ENCODE results near the gene CYSTM1. TPM values are rescaled to one million over a fixed set of nuclear protein-coding genes. Genes with fewer than 3 reads are reported as not detected.
A peak's percentile ranks its signal among the peaks of the same experiment; 100 is the strongest.

CYSTM1 gene
- total and polyA plus RNA-seq, 4 experiments from 2014 or later, result 5.0 to 21.1 (median 9.5) TPM

- intact Hi-C loops (cut with micrococcal nuclease), result no loop called here
- POLR2A ChIA-PET (ENCODE audit: partially characterized antibody), result interaction anchor here (1.0 kb wide), 1 partner anchor 15 kb away, joined by 4 read pairs; no protein-coding TSS in a partner anchor
- no peak for DNase-seq
- Histone ChIP-seq H3K9me3 (ENCODE audit: control insufficient read depth in 1 of 2, low read length in 2 of 2) (no peaks in the 10 kb centered on the region), H3K27me3 (ENCODE audit: insufficient read depth, low read length) (no peaks in the 10 kb centered on the region), H3K27ac (ENCODE audit: low read depth, low read length) (no peak overlapping the region), H3K4me3 (ENCODE audit: low read length in 2 of 2) (no peak overlapping the region), H3K36me3 (ENCODE audit: insufficient read depth, low read length) (no peaks in the 10 kb centered on the region), H3K4me1 (ENCODE audit: insufficient read depth, low read length) (peaks cover 35% of the 10 kb centered on the region)
- Mint-ChIP-seq H3K9me3 (no peaks in the 10 kb centered on the region), H3K27me3 (no peaks in the 10 kb centered on the region), H3K4me1 (peaks cover 26 to 45% (median 33%) of the 10 kb centered on the region in 4 donors), H3K36me3 (peaks cover 3 to 7% of the 10 kb centered on the region in 2 donors), H3K4me3 (peak overlapping the region; percentile 8 to 57 (median 48)), H3K27ac (peak overlapping the region in 6 of 7 donors; percentile 56 to 92 (median 76))
- CTCF ChIA-PET (ENCODE audit: partially characterized antibody), result interaction anchor here (0.7 to 1.5 kb wide), 2 partner anchors 21 to 23 kb away, joined by 3 to 5 read pairs; no protein-coding TSS in a partner anchor
Observed at GRCh38 chr5:140267559-140268018, 92.6 kb downstream of the CYSTM1 start.

DNA sequence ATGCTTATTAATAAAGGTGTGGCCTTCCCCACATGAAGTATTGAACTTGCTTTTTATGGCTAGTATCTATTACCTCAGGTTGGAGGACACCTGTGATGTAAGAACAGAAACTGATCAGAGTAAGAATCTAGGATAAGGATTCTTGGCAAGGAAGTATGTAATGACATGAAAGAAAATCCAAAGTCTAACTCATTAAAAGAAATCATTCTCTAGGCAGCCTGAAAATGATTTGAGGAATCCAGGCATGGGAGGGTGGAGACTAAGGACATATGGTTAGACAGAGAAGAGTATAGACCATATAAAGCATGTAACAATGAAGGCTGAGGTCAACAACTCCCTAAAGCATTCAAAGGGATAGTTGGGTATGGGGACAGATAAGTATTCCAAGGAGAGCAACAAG, 95.0 kb downstream of the CYSTM1 start:
- intact Hi-C loops (cut with micrococcal nuclease), result no loop called here
- Mint-ChIP-seq H3K4me3 (no peak overlapping the region), H3K4me1 (peaks cover 24 to 41% (median 31%) of the 10 kb centered on the region in 4 donors), H3K27me3 (no peaks in the 10 kb centered on the region), H3K9me3 (no peaks in the 10 kb centered on the region), H3K27ac (no peak overlapping the region), H3K36me3 (peaks cover 9 to 11% of the 10 kb centered on the region in 2 donors)
- no peaks in the 10 kb centered on the region for H3K9me3 ChIP-seq (ENCODE audit: control insufficient read depth in 1 of 2, low read length in 2 of 2)
- no peaks in the 10 kb centered on the region for H3K27me3 ChIP-seq (ENCODE audit: insufficient read depth, low read length)
- no peak for DNase-seq
- no peak overlapping the region for H3K27ac ChIP-seq (ENCODE audit: low read depth, low read length)
- H3K36me3 ChIP-seq (ENCODE audit: insufficient read depth, low read length), result no peaks in the 10 kb centered on the region
- H3K4me3 ChIP-seq (ENCODE audit: low read length in 2 of 2), result no peak overlapping the region
- CTCF ChIA-PET (ENCODE audit: partially characterized antibody), result no interaction called here
- POLR2A ChIA-PET (ENCODE audit: partially characterized antibody), result no interaction called here
- peaks cover 30% of the 10 kb centered on the region for H3K4me1 ChIP-seq (ENCODE audit: insufficient read depth, low read length)

DNA sequence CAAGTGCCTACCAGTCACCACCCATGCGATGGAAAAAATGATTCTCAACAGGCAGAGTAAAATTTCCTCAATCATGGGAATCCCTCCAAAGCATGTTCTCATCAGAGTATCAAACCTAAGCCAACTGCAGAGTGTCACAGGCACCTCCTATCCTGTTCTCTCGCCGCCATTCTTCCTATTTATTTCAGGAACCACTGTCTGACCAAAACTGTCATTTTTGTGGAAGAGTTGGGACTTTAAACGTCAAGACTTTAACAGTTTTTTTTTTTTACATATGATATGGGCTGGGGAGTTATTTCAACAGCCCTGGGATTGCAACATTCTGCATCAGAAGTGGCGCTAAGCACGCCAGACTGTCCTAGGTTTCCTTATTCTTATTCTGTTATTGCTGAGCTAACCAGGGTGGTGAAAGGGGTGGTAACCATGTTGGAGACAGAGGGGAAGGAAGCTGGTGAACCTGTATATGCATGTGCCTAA, 98.5 kb downstream of the CYSTM1 start:
- ChIA-PET POLR2A (ENCODE audit: partially characterized antibody) (no interaction called here), CTCF (ENCODE audit: partially characterized antibody) (interaction anchor here (1.4 to 1.6 kb wide), 3 partner anchors 29 to 83 kb away, joined by 4 to 7 read pairs (median 5); no protein-coding TSS in a partner anchor)
- no peaks in the 10 kb centered on the region for H3K9me3 ChIP-seq (ENCODE audit: control insufficient read depth in 1 of 2, low read length in 2 of 2)
- peaks cover 19 to 30% of the 10 kb centered on the region in 2 donors for H3K36me3 Mint-ChIP-seq
- no peaks in the 10 kb centered on the region for H3K27me3 ChIP-seq (ENCODE audit: insufficient read depth, low read length)
- no peaks in the 10 kb centered on the region for H3K36me3 ChIP-seq (ENCODE audit: insufficient read depth, low read length)
- peak overlapping the region in 1 of 7 donors; percentile 21 for H3K27ac Mint-ChIP-seq
- no peaks in the 10 kb centered on the region for H3K27me3 Mint-ChIP-seq
- H3K4me3 ChIP-seq (ENCODE audit: low read length in 2 of 2), result no peak overlapping the region
- intact Hi-C loops (cut with micrococcal nuclease), result no loop called here
- peak overlapping the region in 1 of 8 donors; percentile 3 for H3K4me3 Mint-ChIP-seq
- H3K9me3 Mint-ChIP-seq, result no peaks in the 10 kb centered on the region
- no peaks in the 10 kb centered on the region for H3K4me1 ChIP-seq (ENCODE audit: insufficient read depth, low read length)
- no peak overlapping the region for H3K27ac ChIP-seq (ENCODE audit: low read depth, low read length)
- no peak for DNase-seq
- peaks cover 5 to 11% (median 8%) of the 10 kb centered on the region in 4 donors for H3K4me1 Mint-ChIP-seq

DNA sequence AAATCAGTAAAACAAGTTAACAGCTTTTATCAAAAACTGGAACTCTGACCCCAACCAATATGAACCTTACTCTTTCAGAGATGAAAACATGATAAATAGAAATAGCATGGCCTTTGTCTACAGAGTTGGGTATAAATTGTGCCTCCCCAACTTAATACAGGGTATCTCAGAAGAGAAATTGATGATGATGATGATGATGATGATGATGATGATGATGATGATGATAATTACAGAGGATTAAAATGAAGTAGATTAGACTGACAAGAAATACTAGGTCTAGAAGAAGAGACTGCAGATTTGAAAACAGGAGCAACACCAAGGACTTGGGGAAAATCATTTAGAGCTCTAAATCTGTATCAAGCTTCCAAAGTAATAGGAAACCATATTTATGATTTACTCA, 100.8 kb downstream of the CYSTM1 start:
- no peaks in the 10 kb centered on the region for H3K9me3 ChIP-seq (ENCODE audit: control insufficient read depth in 1 of 2, low read length in 2 of 2)
- no peaks in the 10 kb centered on the region for H3K36me3 ChIP-seq (ENCODE audit: insufficient read depth, low read length)
- Mint-ChIP-seq H3K4me3 (no peak overlapping the region), H3K4me1 (peaks cover 6 to 9% (median 6%) of the 10 kb centered on the region in 4 donors), H3K27ac (peak overlapping the region in 4 of 7 donors; percentile 4 to 89 (median 18)), H3K9me3 (no peaks in the 10 kb centered on the region), H3K27me3 (no peaks in the 10 kb centered on the region), H3K36me3 (peaks cover 27 to 34% of the 10 kb centered on the region in 2 donors)
- no peak overlapping the region for H3K27ac ChIP-seq (ENCODE audit: low read depth, low read length)
- intact Hi-C loops (cut with micrococcal nuclease), result no loop called here
- no peaks in the 10 kb centered on the region for H3K4me1 ChIP-seq (ENCODE audit: insufficient read depth, low read length)
- ChIA-PET POLR2A (ENCODE audit: partially characterized antibody) (no interaction called here), CTCF (ENCODE audit: partially characterized antibody) (interaction anchor here (0.7 to 1.4 kb wide), 3 partner anchors 30 to 70 kb away, joined by 3 read pairs; partner anchors contain the start of gene HBEGF)
- no peak overlapping the region for H3K4me3 ChIP-seq (ENCODE audit: low read length in 2 of 2)
- no peak for DNase-seq
- H3K27me3 ChIP-seq (ENCODE audit: insufficient read depth, low read length), result no peaks in the 10 kb centered on the region

- intact Hi-C loops (cut with micrococcal nuclease), result no loop called here
- POLR2A ChIA-PET (ENCODE audit: partially characterized antibody), result no interaction called here
- H3K9me3 ChIP-seq (ENCODE audit: control insufficient read depth in 1 of 2, low read length in 2 of 2), result no peaks in the 10 kb centered on the region
- H3K27ac Mint-ChIP-seq, result peak overlapping the region in 1 of 7 donors; percentile 31
- H3K4me3 Mint-ChIP-seq, result no peak overlapping the region
- no peak overlapping the region for H3K27ac ChIP-seq (ENCODE audit: low read depth, low read length)
- H3K4me1 ChIP-seq (ENCODE audit: insufficient read depth, low read length), result no peaks in the 10 kb centered on the region
- H3K27me3 Mint-ChIP-seq, result no peaks in the 10 kb centered on the region
- no peak for DNase-seq
- no peak overlapping the region for H3K4me3 ChIP-seq (ENCODE audit: low read length in 2 of 2)
- CTCF ChIA-PET (ENCODE audit: partially characterized antibody), result interaction anchor here (1.5 kb wide), 1 partner anchor 10 kb away, joined by 4 read pairs; no protein-coding TSS in a partner anchor
- no peaks in the 10 kb centered on the region for H3K9me3 Mint-ChIP-seq
- H3K27me3 ChIP-seq (ENCODE audit: insufficient read depth, low read length), result no peaks in the 10 kb centered on the region
- H3K36me3 Mint-ChIP-seq, result peaks cover 12 to 15% of the 10 kb centered on the region in 2 donors
- peaks cover 6 to 12% (median 7%) of the 10 kb centered on the region in 4 donors for H3K4me1 Mint-ChIP-seq
- H3K36me3 ChIP-seq (ENCODE audit: insufficient read depth, low read length), result no peaks in the 10 kb centered on the region
Observed at GRCh38 chr5:140282266-140282665, 107.3 kb downstream of the CYSTM1 start.

- Histone ChIP-seq H3K27me3 (ENCODE audit: insufficient read depth, low read length) (no peaks in the 10 kb centered on the region), H3K4me3 (ENCODE audit: low read length in 2 of 2) (no peak overlapping the region), H3K9me3 (ENCODE audit: control insufficient read depth in 1 of 2, low read length in 2 of 2) (no peaks in the 10 kb centered on the region), H3K36me3 (ENCODE audit: insufficient read depth, low read length) (no peaks in the 10 kb centered on the region), H3K27ac (ENCODE audit: low read depth, low read length) (no peak overlapping the region), H3K4me1 (ENCODE audit: insufficient read depth, low read length) (no peaks in the 10 kb centered on the region)
- Mint-ChIP-seq H3K4me3 (no peak overlapping the region), H3K27ac (no peak overlapping the region), H3K27me3 (no peaks in the 10 kb centered on the region), H3K9me3 (no peaks in the 10 kb centered on the region), H3K36me3 (peaks cover 0 to 10% of the 10 kb centered on the region in 2 donors), H3K4me1 (peaks cover 6 to 18% (median 15%) of the 10 kb centered on the region in 4 donors)
- CTCF ChIA-PET (ENCODE audit: partially characterized antibody), result interaction anchor here (0.7 kb wide), 1 partner anchor 68 kb away, joined by 3 read pairs; no protein-coding TSS in a partner anchor
- intact Hi-C loops (cut with micrococcal nuclease), result no loop called here
- POLR2A ChIA-PET (ENCODE audit: partially characterized antibody), result no interaction called here
- DNase-seq, result no peak
Observed at GRCh38 chr5:140284013-140284412, 109.0 kb downstream of the CYSTM1 start.

GRCh38 chr5:140286424-140286823, 111.4 kb downstream of the CYSTM1 start:
- peaks cover 2 to 8% of the 10 kb centered on the region in 2 donors for H3K36me3 Mint-ChIP-seq
- Histone ChIP-seq H3K4me1 (ENCODE audit: insufficient read depth, low read length) (no peaks in the 10 kb centered on the region), H3K4me3 (ENCODE audit: low read length in 2 of 2) (no peak overlapping the region), H3K27me3 (ENCODE audit: insufficient read depth, low read length) (no peaks in the 10 kb centered on the region), H3K9me3 (ENCODE audit: control insufficient read depth in 1 of 2, low read length in 2 of 2) (no peaks in the 10 kb centered on the region), H3K36me3 (ENCODE audit: insufficient read depth, low read length) (no peaks in the 10 kb centered on the region), H3K27ac (ENCODE audit: low read depth, low read length) (no peak overlapping the region)
- no peak overlapping the region for H3K4me3 Mint-ChIP-seq
- no peak for DNase-seq
- no peaks in the 10 kb centered on the region for H3K27me3 Mint-ChIP-seq
- peaks cover 16 to 34% (median 28%) of the 10 kb centered on the region in 4 donors for H3K4me1 Mint-ChIP-seq
- no peak overlapping the region for H3K27ac Mint-ChIP-seq
- CTCF ChIA-PET (ENCODE audit: partially characterized antibody), result no interaction called here
- no peaks in the 10 kb centered on the region for H3K9me3 Mint-ChIP-seq
- intact Hi-C loops (cut with micrococcal nuclease), result no loop called here
- POLR2A ChIA-PET (ENCODE audit: partially characterized antibody), result interaction anchor here (0.8 kb wide), 1 partner anchor 16 kb away, joined by 4 read pairs; the partner anchor contains the start of gene PFDN1

Measured in CD4-positive, alpha-beta memory T cell (primary cell).